ENCODE results near the gene TASOR2.

The TASOR2 gene

DNA sequence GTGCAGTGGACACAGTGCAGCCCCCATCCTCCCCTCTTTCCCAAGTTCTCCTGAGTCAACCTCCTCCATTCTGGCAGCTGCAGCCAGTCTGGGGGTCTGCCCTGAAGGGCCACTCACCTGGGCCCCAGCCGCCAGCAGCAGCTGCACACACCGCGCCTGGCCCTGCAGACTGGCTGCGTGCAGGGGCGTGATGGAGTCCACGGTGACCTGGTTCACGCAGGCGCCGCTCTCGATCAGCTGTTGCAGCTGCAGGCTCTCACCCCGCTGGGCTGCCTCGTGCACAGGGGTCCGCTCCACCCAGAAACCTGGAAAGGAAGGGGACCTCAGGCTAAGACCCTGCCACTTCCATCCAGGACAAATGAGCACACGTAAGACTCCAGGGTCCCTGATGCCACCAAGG lies 31.9 kb upstream of the TASOR2 start:
- TF ChIP-seq, protein P1, sequence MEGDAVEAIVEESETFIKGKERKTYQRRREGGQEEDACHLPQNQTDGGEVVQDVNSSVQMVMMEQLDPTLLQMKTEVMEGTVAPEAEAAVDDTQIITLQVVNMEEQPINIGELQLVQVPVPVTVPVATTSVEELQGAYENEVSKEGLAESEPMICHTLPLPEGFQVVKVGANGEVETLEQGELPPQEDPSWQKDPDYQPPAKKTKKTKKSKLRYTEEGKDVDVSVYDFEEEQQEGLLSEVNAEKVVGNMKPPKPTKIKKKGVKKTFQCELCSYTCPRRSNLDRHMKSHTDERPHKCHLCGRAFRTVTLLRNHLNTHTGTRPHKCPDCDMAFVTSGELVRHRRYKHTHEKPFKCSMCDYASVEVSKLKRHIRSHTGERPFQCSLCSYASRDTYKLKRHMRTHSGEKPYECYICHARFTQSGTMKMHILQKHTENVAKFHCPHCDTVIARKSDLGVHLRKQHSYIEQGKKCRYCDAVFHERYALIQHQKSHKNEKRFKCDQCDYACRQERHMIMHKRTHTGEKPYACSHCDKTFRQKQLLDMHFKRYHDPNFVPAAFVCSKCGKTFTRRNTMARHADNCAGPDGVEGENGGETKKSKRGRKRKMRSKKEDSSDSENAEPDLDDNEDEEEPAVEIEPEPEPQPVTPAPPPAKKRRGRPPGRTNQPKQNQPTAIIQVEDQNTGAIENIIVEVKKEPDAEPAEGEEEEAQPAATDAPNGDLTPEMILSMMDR (IDR thresholded peaks at IDR 0.05; ENCODE audit: insufficient read depth, low read length, missing control alignments) = no peak
- POLR2A ChIA-PET = no interaction called here
- CTCF ChIA-PET = interaction anchor here (2.0 kb wide), 1 partner anchor 23 kb away, joined by 8 read pairs; no protein-coding TSS in a partner anchor
- DNase-seq (ENCODE audit: low read depth, low spot score) = no peak
- H3K4me3 ChIP-seq (ENCODE audit: low read depth, low read length) = no peak overlapping the region

DNA sequence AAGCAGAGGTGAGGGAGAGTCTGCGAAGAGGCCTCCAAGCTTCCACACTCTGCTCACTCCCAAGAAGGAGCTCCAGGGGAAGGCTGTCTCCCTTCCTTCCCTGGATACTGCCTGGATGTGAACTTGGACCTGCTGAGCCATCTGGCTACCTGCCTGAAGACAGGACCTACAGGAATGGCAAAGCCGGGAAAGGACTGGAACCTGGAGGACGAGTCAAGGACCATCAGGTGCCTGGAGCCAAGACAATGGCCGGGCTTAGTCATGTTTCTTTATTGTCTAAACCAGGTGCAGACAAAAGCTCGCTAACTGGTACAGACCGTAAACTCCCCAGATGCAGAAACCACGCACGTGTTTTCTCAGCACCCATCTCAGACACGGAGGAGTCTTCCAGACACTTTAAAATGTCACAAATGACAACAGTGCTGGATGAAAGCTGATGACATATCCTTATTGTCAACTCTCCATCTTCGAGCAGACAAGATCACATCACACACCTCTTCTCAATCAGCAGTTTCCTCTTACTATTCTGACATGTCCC lies 30.4 kb upstream of the TASOR2 start:
- DNase-seq (ENCODE audit: low read depth, low spot score) = no peak
- H3K4me3 ChIP-seq (ENCODE audit: low read depth, low read length) = no peak overlapping the region
- ChIA-PET CTCF (interaction anchor here (0.8 to 1.9 kb wide), 3 partner anchors 25 to 31 kb away, joined by 3 to 5 read pairs (median 5); no protein-coding TSS in a partner anchor), POLR2A (no interaction called here)
- TF ChIP-seq, protein P1 (IDR thresholded peaks at IDR 0.05; ENCODE audit: insufficient read depth, low read length, missing control alignments) = no peak

DNA sequence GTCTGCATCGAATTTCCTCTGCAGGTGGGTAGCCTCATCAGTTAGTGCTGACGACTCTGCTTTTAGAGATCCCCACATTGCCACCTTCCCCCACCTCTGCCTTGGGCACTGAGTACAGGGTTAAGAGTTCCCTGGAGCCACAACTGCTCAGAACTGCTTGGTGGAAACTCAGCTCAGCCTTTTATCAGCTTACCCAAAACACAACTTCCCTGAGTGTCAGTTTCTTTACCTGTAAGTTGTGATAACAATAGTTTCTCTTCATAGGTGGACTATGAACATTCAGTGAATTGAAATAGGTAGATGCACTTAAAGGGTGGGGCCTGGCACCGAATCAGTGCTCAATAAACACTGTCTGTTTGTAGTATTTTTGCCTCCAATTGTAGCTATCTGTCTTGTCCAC lies 29.5 kb upstream of the TASOR2 start:
- CTCF ChIA-PET = interaction anchor here (1.7 to 1.9 kb wide), 2 partner anchors 25 to 32 kb away, joined by 5 read pairs; no protein-coding TSS in a partner anchor

DNA sequence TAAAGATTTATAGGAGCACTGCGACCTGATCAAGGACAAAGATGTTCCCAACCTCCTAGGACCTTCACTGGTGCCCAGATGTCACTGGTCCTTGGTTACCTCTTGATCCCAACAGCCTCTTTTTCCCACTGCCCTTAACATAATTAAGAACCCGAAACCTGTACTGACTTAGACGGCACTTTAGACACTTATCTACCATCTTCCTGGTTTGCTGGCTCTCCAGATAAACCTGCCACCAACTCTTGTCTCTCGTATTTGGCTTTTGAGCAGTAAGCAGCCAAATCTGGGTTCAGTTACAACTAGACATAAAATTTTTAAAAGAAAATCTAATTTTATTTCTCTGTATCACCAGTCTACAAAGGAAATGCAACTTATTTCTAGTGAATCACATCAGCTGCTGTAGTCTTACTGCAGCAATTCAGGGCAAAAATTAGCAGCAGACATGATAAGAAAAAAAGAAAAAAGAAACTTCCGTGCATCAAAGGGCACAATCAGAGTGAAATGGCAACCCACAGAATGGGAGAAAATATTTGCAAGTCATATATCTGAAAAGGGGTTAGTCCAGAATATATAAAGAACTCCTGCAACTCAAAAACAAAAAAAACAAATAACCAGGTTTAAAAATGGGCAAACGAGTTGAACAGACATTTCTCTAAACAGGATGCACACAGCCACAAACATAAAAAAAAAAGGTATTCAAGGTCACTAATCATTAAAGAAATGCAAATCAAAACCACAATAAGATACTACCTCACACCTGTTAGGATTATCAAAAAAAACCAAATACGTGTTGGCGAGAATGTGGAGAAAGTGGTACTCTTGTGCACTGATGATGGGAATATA lies 27.7 kb upstream of the TASOR2 start:
- ChIA-PET CTCF (interaction anchor here (1.0 kb wide), 1 partner anchor 27 kb away, joined by 3 read pairs; no protein-coding TSS in a partner anchor), POLR2A (no interaction called here)
- H3K4me3 ChIP-seq (ENCODE audit: low read depth, low read length) = no peak overlapping the region
- TF ChIP-seq, protein P1 (IDR thresholded peaks at IDR 0.05; ENCODE audit: insufficient read depth, low read length, missing control alignments) = no peak
- no peak for DNase-seq (ENCODE audit: low read depth, low spot score)

More for the DNA sequence above, 29.5 kb upstream of the TASOR2 start:
- POLR2A ChIA-PET = interaction anchor here (0.7 to 1.1 kb wide), 2 partner anchors 59 to 209 kb away, joined by 3 to 4 read pairs; no protein-coding TSS in a partner anchor
- TF ChIP-seq, protein P1 (IDR thresholded peaks at IDR 0.05; ENCODE audit: insufficient read depth, low read length, missing control alignments) = no peak
- DNase-seq (ENCODE audit: low read depth, low spot score) = no peak
- no peak overlapping the region for H3K4me3 ChIP-seq (ENCODE audit: low read depth, low read length)

DNA sequence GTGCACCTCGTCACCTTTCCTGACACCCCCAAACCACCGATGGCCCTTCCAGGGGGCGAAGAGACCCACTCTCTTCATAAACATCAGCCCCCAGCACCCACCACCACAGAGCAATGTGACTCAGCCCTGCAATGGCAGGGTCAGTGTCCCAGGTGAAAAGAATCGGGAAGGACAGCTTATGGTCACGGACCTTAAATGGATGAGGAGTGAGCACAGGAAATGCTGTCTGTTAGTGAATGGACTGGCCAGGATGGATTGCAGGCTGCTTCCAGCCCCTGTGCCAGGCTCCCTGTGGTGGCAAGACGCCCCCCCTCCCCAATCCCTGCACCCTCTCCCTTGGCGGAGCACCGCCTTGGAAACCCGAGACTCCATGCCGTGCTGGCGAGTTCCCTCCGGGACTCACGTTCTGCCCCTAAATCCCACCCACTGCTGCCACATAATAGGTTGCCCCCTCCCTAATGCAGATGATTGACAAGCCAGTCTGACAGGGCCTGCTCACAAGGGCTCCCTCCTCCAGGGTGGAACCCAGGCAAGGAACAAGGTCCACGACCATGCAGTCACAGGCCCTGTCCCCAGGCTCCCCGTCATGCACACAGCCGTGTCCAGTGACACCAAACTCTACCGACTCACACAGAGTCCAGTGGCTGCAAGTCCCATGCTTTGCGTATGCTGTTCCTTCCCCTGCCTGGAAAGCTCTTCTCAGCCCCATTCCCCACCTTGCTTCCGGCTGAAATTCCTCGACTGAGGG lies 25.6 kb upstream of the TASOR2 start:
- TF ChIP-seq, protein P1 (IDR thresholded peaks at IDR 0.05; ENCODE audit: insufficient read depth, low read length, missing control alignments) = no peak
- POLR2A ChIA-PET = no interaction called here
- H3K4me3 ChIP-seq (ENCODE audit: low read depth, low read length) = no peak overlapping the region
- CTCF ChIA-PET = interaction anchor here (1.8 to 1.9 kb wide), 2 partner anchors 7 to 217 kb away, joined by 5 to 6 read pairs; no protein-coding TSS in a partner anchor
- DNase-seq (ENCODE audit: low read depth, low spot score) = no peak

All from AG04449 (cell line).